Common myeloid progenitor, CD34-positive (primary cell): Measurements from ENCODE around the gene NPIPA1.
"Not testable (repeated sequence)": the region's sequence is repeated elsewhere in the genome, so short reads cannot be mapped to it uniquely, and the experiment has no call there.

Experiments
- CTCF ChIA-PET: fragments of 350-600 bp; sonication (Branson Sonifier 250); formaldehyde crosslinking; loops from one replicate; lab custom pipeline; 2021; ENCODE audit warnings: antibody characterized with exemption; lab: Charles Lee
- POLR2A ChIA-PET: fragments of 350-600 bp; sonication (Branson Sonifier 250); formaldehyde crosslinking; loops from one replicate; lab custom pipeline; 2021; ENCODE audit warnings: antibody characterized with exemption; lab: Charles Lee
- DNase-seq, 3 donors: peaks; one replicate each; pipeline versions ENCODE4 v3.0.0 to v3.0.0-alpha.2; 2013
- H3K27ac ChIP-seq, 2 experiments: 1 replicate in 1 of 2; 2 replicates in 1 of 2; pipeline ENCODE4 v1.7.0; 2013; ENCODE audit warnings: inconsistent platforms in 2 of 2, low read length in 2 of 2, mild to moderate bottlenecking in 2 of 2, low read depth in 1 of 2, moderate library complexity in 1 of 2; ENCODE audit not compliant: severe bottlenecking in 2 of 2, insufficient read depth in 1 of 2, poor library complexity in 1 of 2
- H3K27me3 ChIP-seq, 5 experiments: replicated peaks in 2 of 5; 1 replicate in 3 of 5; 2 replicates in 2 of 5; pipeline versions ENCODE4 v1.6.1 to v1.7.0; 2013; ENCODE audit warnings: low read length in 4 of 5, mild to moderate bottlenecking in 2 of 5, moderate library complexity in 2 of 5, inconsistent platforms in 1 of 5; ENCODE audit not compliant: insufficient read depth in 5 of 5, control insufficient read depth in 4 of 5
- H3K36me3 ChIP-seq, 4 experiments: 1 replicate in 2 of 4; 2 replicates in 2 of 4; pipeline versions ENCODE4 v1.6.1 to v1.7.0; 2013; ENCODE audit warnings: low read length in 3 of 4, control low read depth in 1 of 4, mild to moderate bottlenecking in 1 of 4; ENCODE audit not compliant: control insufficient read depth in 4 of 4, insufficient read depth in 4 of 4
- H3K4me1 ChIP-seq, 4 experiments: 1 replicate in 3 of 4; 2 replicates in 1 of 4; pipeline versions ENCODE4 v1.6.1 to v1.7.1; 2013; ENCODE audit warnings: low read length in 3 of 4, mild to moderate bottlenecking in 3 of 4, control low read depth in 1 of 4, inconsistent platforms in 1 of 4, moderate library complexity in 1 of 4; ENCODE audit not compliant: control insufficient read depth in 4 of 4, insufficient read depth in 4 of 4; ENCODE audit errors: control extremely low read depth in 1 of 4
- H3K4me3 ChIP-seq, 7 experiments: 1 replicate in 4 of 7; 2 replicates in 3 of 7; pipeline versions ENCODE4 v1.5.1 to v1.7.0; 2013; ENCODE audit warnings: mild to moderate bottlenecking in 7 of 7, low read length in 6 of 7, moderate library complexity in 6 of 7, inconsistent platforms in 2 of 7, low read depth in 2 of 7, control low read depth in 1 of 7; ENCODE audit not compliant: insufficient read depth in 4 of 7, control insufficient read depth in 1 of 7; ENCODE audit errors: extremely low read depth in 1 of 7
- H3K9me3 ChIP-seq, 5 experiments: 1 replicate in 4 of 5; 2 replicates in 1 of 5; pipeline versions ENCODE4 v1.6.1 to v1.7.1; 2013; ENCODE audit warnings: low read length in 4 of 5, mild to moderate bottlenecking in 2 of 5, inconsistent platforms in 1 of 5, low read depth in 1 of 5, moderate library complexity in 1 of 5; ENCODE audit not compliant: control insufficient read depth in 4 of 5, insufficient read depth in 2 of 5; ENCODE audit errors: control extremely low read depth in 1 of 5
- WGBS: methylation state at CpG from one replicate; pipeline ENCODE4 v1.1.5; 2013; ENCODE audit not compliant: insufficient coverage; 5-methylcytosine and 5-hydroxymethylcytosine counted together

Gene NPIPA1

GRCh38 chr16:14973785-14974322 lies 36.6 kb downstream of the NPIPA1 start:
- Histone ChIP-seq H3K4me1 (peaks cover 0 to 14% (median 6%) of the 10 kb centered on the region in 4 experiments), H3K27ac (peak overlapping the region in 1 of 2 experiments; percentile 83), H3K4me3 (peak overlapping the region in 5 of 7 experiments; percentile 81 to 93 (median 85))
- H3K9me3 ChIP-seq, CTCF ChIA-PET, POLR2A ChIA-PET, DNase-seq, H3K36me3 ChIP-seq, H3K27me3 ChIP-seq: not testable (repeated sequence)
- WGBS, result 65% methylated on average over 6 of the region's 14 CpGs

- Histone ChIP-seq H3K4me3 (peak overlapping the region; percentile 81 to 99 (median 85)), H3K27ac (peak overlapping the region; percentile 58 to 83), H3K4me1 (peaks cover 0 to 14% (median 6%) of the 10 kb centered on the region in 4 experiments)
- 0% methylated on average over 4 of the region's 7 CpGs for WGBS
- H3K27me3 ChIP-seq, H3K9me3 ChIP-seq, POLR2A ChIA-PET, H3K36me3 ChIP-seq, DNase-seq, CTCF ChIA-PET: not testable (repeated sequence)
Observed at GRCh38 chr16:14974331-14974655, 37.0 kb downstream of the NPIPA1 start.

- DNase-seq, result peak; percentile 96
- H3K27ac ChIP-seq, result peak within 1 kb of the TSS; percentile 58 to 83
- WGBS, result 0% methylated on average over 19 of the region's 74 CpGs
- CTCF ChIA-PET, POLR2A ChIA-PET, H3K36me3 ChIP-seq, H3K27me3 ChIP-seq, H3K9me3 ChIP-seq: not testable (repeated sequence)
- H3K4me1 ChIP-seq, result peaks cover 0 to 14% (median 6%) of the 10 kb centered on the region in 4 experiments
- H3K4me3 ChIP-seq, result peak within 1 kb of the TSS; percentile 81 to 99 (median 85)
Observed at GRCh38 chr16:14974656-14975417, 37.6 kb downstream of the NPIPA1 start, which contains the start of gene PDXDC1. Gene PDXDC1, plus strand, starts transcription at chr16:14975026. Its CDS starts 174 bp downstream, at chr16:14975200.

GRCh38 chr16:14975418-14976194 lies 38.4 kb downstream of the NPIPA1 start:
- CTCF ChIA-PET, H3K9me3 ChIP-seq, H3K27me3 ChIP-seq, POLR2A ChIA-PET, H3K36me3 ChIP-seq: not testable (repeated sequence)
- peak overlapping the region; percentile 81 to 99 (median 85) for H3K4me3 ChIP-seq
- DNase-seq, result peak; percentile 28 to 50 (median 47)
- peak overlapping the region in 1 of 2 experiments; percentile 83 for H3K27ac ChIP-seq
- peaks cover 0 to 14% (median 6%) of the 10 kb centered on the region in 4 experiments for H3K4me1 ChIP-seq
- 3% methylated on average over 17 of the region's 47 CpGs for WGBS

GRCh38 chr16:14976971-14977736 lies 39.9 kb downstream of the NPIPA1 start:
- H3K4me3 ChIP-seq, DNase-seq, H3K36me3 ChIP-seq, H3K27ac ChIP-seq, H3K27me3 ChIP-seq, POLR2A ChIA-PET, H3K9me3 ChIP-seq, CTCF ChIA-PET: not testable (repeated sequence)
- H3K4me1 ChIP-seq, result peaks cover 0 to 14% (median 6%) of the 10 kb centered on the region in 4 experiments
- 95% methylated on average over 4 of the region's 16 CpGs for WGBS

GRCh38 chr16:14978281-14978680 lies 41.0 kb downstream of the NPIPA1 start:
- POLR2A ChIA-PET, H3K27ac ChIP-seq, DNase-seq, H3K4me3 ChIP-seq, H3K9me3 ChIP-seq, H3K36me3 ChIP-seq, H3K27me3 ChIP-seq, CTCF ChIA-PET: not testable (repeated sequence)
- H3K4me1 ChIP-seq, result peaks cover 0 to 14% (median 6%) of the 10 kb centered on the region in 4 experiments
- WGBS, result 96% methylated on average over 7 of the region's 8 CpGs
